IPS-NIHi11 (cell line): Measurements from ENCODE around the gene STN1.
"Not testable (repeated sequence)": the region's sequence is repeated elsewhere in the genome, so short reads cannot be mapped to it uniquely, and the experiment has no call there.

Experiments
- DNase-seq: peaks from one replicate; pipeline ENCODE4 v3.0.0; 2012; ENCODE audit warnings: mixed read lengths, low spot score

STN1 gene

DNA sequence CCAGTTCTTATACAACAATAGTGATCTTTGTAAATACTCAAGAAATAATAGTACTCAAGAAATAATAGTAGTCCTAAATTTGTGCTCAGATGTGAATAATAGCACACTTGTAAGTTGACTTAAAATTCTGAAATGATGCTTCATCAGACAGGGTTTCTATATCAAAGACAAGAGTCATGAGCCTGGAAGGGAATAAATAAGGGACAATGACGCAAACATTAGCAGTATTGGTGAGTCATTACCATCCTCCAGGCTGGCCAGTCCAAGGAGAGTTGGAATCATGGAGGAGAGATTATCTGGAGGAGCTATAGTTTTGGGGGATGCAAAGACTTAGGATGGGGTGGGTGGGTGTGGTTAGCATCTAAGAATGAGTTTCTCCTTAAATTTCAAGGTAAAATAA is 56.5 kb downstream of the STN1 start:
- DNase-seq, result no peak

DNA sequence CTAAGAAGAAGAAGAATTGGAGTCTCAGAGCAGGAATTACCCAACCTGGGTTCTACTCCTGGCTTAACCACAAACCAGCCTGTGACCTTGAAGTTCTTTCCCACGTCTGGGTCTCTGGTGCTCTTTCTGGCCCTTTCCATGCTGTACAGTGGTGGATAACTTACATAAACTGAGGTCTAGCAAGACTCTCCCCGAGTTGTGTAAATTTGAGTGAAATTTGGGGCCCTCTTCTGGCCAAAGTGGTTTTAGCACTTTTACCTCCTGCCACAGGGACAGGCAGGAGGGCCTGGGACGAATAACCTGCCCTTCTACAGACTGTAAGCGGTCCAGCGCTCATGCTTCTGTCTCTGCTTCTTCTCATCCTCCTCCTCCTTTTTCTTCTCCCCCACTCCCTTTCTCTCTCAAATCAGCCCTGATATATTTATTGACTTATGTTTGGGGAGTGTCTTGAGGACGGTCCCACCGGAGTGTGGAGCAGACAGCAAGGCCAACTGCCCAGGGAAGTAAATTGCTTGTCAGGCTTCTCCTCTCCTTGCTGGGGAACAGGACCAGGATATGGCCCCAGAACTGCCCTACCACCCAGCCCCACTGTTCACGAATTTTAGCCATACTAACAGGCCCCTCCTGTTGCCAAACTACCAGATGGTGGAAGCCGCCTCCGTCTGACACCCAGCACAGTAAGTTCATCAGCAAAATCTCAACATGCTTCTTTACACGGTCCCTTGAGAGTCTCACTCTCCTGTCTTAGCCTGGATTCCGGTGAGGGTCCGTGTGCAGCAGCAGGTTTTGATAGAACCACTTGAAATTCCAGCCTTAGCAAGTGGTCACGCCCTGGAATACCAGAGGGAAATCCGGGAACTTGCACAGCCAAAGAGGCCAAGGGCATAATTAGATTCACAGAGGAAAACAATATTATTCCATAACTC is 58.6 kb downstream of the STN1 start:
- peak; percentile 74 for DNase-seq

DNA sequence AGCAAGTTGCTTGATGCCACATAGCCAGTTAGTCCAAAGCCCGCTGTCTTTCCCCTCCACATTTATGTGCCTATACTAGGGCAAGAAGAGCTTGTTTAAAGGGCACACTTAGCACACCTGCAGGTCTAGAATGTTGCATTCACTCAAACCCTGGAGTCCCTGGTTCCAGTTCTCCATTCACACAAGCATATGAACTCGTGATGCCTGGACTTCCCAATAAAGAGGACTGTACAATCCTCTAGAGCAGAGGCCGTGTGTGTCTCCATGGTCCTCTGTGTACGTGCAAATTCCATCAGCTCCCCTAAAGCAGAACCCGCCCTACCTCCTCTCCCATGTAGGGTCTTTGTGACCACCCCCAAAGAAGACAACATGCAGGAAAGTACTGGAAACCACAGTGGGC is 59.6 kb downstream of the STN1 start:
- no peak for DNase-seq

DNA sequence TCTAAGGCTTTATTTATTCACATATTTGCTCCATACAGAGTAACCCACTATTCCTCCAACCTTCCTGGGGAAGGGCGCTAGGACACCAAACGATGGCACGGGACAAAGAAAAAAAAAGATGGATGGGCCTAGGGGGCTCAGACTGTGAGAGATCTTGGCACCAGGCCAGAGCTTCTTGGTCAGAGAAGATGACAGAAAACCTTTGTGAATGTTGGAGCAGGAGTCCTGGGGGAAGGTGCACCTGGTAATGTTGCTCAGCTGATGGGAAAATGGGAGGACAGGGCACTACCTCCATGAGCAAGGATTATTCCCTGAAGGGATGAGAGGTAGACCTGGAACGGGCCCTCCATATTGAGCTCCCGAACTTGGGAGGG is 61.2 kb downstream of the STN1 start:
- DNase-seq, result no peak

DNA sequence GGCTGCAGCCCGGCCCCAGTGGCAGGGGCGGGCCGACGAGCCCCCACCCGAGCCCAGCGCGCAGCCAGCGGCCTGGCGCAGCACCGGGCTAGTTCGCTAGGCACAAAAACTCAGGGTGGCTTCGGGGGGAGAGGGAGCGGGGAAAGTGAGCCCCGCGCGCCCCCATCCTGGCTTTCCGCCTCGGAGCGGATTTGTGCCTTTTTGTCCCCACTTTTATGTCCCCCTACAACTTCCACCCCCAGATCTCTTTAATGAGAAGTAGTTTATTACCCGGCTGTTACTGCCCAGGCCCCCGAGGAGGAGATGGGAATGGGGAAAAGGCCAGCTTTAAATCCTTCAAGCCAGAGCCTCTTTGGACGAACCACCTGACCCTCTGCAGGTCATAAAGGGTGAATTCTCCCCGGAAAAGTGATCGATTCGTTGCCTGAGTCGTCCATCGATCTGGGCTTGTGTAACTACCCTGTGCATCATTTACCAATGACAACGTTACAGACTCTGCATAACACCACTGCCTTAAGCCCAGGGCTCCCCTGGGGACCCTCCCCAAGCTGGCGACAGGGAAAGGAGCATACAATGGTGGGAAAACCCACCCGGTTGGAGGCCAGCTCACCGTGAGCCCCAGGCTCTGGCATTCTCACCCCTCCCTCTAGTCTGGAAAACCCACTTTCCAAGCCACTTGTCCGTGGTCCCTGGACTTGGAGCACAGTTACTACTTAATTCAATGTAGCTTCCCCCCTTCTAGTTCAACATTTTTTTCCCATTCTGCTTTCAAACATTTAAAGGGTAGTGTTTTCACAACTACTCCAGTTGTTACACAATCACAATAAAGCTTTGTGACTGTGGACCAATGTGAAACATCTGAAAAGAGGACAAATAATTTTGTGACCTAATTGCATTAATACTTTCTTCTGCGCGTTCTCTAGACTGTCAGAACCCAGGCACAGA is 61.9 kb downstream of the STN1 start:
- DNase-seq, result no peak

DNA sequence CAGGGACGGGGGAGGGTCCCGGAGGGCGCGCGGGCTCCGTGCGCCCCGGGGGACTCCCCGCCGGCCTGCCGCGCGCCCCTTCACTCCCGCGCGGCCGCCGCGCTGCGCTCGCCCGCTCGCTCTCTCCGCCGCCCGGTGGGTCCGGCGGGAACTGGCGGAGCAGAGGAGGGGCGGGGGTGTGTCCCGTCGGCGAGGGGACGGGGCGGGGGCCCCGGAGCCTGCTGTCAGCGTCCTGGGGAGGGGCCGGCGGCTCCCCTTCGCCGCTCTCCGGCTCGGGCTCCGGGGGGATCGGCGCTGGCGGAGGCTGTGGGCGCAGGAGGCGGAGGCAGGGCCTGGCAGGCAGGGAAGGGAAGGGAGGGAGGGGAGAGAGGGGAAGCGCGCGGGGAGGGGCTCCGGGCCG is 62.6 kb downstream of the STN1 start, which contains the start of gene SH3PXD2A:
SH3PXD2A (minus strand) TSS at position 153 of the 400 bp plus-strand sequence. CDS start 310 bp downstream, outside the sequence.
- peak; percentile 85 for DNase-seq

DNA sequence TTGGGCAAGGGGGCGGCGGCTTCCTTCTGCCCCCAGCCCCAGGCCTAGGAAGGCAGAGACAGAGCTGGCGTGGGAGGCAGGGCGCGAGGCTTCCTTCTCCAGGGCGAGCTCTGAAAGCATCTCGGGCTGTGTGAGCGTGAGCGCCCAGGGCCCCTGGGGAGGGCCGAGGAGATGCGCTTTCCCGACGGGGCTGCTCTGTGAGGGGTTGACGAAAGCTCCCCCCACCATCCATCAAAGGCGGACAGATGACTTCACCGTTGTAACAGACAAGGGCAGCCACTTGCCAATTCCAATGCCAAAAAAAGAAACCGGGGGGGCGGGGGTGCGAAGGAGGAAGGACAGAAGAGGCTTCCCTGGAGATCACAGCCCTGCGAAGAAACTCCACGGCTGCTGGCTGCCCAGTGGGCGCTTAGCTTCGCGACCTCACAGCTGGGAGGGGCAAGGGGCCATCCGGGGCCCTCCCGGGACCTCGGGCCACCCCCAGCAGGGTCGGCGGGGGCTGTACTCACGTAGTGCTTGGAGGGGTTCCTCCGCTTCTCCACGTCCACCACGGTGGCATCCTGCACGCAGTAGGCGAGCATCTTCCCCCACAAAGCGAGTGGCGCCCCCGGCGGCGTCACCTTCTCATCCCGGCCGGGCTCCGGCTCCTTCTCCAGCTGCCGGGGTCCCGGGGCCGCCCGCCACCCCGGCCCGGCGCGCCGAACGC is 63.1 kb downstream of the STN1 start:
- peak; percentile 41 for DNase-seq

DNA sequence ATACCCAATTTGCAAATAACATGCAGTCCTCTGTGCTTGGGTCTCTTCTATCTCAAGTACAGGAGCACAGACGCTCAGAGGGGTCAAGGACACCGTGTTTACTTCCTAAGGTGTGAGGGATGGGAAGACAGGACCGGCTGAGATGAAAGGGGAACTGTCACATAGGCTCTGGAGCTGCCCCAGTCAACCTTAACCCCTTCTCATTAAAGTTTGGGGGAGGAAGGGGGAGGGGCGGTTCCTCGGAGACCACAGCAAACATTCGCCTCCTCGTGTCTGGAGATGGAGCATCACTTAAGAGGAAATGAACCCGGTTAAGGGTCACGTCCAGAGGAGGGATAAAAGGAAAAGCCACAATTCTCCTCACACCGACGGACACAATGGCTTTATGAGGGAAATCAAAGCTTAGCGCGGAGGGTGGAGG is 63.7 kb downstream of the STN1 start:
- peak; percentile 53 for DNase-seq

DNA sequence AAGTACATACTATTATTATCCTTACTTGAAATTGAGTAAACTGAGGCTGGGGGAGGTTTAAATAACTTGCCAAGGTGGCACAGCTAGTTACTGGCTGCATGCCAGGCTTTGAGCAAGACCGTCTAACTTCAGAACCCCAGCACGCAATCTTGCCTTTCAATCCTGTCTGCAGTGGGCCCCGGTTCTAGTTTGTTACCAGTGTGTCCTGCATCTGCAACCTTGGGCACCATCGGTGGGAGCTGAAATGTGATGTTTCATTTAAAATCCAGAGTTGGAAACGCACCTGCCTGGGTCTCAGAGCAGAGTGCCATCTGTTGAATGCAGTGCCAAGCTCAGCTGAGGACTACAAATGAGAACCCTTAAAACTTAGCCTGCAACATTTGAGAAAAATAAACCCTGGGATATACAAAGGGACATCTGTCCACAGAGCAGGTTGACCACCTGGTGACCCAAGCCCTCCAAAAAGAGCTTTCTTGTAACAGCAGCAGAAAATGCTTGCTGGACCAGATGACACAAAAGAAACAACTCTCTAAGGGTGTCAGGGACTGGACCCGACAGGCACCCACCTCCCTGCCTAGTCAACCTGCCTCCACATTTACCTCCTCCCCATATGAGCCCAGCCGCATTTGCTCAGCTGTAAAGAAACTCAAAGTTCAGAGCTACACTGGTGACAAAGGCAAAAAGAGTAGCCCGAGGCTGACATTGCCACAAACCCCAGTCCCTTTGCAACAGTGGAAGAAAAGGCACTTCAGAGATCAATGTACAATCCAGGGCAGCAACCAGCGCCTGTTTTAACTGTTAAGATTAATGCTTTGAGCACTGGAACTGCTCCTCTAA is 64.3 kb downstream of the STN1 start:
- DNase-seq, result no peak

DNA sequence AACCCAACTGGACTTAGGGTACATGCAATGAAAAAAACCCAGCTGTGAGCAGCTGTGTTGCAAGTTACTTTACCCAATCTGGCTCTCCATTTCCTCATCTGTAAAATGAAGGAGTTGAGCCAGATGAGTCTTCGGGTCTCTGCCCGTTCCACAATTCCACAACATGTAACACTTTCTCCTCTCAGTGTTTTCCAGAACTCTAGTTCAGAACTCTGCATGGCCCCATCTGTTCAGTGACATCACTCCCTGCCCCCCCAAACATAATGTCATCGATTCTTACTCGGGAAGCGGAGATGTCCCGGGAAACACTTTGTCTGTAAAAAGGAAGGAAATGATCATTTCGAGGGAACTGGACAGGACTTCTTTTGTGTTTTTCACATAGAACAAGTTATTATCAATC is 65.1 kb downstream of the STN1 start:
- no peak for DNase-seq

DNA sequence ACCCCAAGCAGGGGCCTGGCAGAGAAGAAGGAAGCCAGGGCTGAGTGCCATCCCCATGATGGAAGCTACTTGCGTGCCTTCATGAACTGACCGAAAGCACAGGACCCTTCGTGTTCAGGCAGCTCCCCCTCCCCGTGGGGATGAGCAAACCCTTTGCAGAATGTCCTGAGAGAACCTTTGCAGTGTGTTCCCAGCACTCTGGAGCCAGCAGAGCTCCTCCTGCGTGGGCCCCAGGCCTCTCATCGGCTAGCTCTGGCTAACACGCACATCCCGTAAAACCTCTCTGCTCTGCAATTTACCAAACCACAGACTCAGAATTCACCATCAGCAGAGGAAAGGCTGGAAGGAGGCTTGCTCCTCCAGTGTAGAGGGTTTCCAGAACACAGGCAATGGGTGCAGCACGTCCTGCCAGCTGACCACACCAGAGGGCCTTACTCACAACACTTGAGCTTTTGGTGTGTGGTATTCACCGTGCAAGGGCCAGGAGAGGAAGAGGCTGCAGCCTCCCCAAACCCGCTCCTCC is 65.7 kb downstream of the STN1 start:
- DNase-seq, result no peak

DNA sequence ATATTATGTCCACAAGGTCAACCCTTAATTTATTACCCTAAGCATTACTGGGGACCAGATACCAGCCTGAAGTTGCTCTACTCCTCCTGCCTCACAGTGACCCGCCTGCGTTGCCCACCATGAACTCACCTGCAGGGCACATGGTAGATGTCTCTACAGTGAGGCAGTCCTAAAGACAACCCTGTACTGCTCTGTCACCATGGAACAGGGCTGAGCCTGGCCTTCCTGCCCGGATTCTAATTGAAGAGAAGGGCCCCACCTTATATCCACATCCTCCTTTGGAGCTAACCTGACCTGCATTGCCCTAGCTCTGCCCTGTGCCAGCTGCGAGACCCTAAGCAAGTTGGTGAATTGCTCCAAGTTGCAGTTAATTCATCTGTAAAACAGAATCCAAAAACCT is 66.7 kb downstream of the STN1 start:
- DNase-seq, result no peak

DNA sequence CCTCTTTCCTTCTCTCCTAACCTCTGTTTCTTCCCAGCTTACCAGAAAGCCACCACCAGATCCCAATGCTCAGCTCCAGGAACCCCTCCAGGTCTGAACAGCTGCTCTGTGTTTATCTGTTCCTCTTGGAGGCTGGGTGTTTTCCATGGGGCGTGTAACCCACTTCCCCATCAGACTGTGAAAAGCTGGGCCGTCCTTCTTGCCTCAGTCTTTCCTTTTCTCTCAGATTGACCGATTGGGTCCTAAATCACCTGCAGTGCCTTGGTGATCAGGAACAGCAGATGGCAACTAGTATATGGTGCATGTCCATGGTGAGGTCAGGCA is 67.5 kb downstream of the STN1 start:
- no peak for DNase-seq

DNA sequence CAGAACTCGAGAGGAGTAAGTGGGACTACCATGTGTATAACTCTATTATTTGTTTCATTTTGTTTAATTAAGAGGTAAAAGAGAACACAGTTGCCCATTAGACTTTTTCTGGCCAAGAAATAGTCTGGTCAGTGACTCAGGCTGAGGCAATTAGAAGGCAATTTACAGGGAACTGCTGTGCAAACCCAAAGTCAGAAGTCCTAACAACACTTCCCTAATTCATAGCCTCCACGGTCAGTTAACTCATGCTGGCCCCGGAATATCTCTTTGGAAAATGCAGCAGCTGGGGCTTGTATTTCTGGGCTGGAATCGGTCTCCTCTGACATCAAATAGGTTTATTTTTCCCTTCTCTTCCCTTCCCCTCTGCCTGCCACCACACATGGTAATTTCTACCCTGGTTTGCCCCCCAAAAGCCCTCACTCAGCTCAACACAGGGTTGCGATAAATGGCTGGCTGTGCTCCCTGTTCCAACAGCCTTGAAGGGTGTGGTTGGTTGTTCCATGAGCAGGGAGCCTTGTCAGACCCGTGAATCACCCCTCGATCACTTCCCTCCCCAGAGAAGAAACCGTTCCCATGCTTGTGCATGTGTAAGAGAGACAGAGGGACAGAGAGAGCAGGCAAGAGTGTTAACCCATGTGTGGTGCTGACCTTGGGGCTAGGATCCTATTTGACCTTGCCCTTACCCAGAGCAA is 68.0 kb downstream of the STN1 start:
- DNase-seq, result no peak

DNA sequence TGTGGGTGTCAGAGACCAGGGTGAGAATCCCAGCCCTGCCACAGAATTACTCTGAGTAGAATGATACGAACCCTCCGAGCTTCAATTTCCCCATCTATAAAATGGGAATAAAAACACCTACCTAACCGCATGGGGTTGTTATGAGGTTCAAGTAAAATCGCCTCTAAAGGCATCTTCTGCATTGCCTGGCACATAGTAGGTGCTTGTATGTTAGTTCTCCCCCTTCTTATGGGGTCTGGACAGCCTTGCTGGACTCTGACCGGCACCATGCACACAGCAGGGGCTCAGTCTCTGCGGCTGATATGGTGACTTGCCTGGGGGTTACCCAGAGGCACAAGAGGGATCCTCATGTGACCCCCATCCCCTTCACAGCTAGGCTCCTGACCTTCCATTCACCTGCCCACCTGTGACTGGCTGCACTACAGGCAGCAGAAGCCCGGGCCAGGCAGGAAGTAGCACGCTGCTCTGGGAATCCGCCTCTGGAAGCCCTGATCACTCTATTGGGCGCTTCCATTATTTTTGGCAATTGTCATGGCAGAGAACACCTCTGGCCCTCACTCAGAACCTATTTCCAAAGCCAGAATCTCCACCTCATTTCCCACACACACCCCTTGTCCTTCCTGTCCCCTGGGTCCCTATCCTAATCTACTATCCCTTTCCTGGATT is 68.6 kb downstream of the STN1 start:
- DNase-seq, result no peak

DNA sequence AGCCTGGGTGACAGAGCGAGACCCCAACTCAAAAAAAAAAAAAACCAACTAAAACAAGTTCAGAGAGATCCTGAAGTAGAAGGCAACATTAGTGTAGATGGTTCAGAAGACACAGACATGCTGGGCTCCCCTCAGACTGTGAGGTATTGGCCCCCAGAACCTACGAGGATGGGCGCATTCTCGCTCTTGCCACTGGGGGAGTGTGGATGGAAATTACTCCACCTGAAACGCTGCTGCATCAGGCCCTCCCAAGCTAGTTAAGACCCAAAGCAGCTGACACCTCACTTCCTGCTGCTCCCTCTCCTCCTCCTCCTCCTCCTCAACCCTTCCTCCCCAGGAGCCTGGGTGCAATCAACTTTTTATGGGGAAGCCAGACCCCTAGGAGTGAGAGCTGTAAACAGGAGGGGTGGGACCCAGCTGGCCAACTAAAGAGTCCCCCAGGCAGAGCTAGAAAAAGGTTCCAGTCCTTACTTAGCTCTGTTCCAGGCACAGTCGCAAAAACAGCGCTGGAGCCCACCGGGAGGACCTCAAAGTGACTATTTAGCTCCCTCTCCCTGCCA is 70.0 kb downstream of the STN1 start:
- peak; percentile 64 for DNase-seq

DNA sequence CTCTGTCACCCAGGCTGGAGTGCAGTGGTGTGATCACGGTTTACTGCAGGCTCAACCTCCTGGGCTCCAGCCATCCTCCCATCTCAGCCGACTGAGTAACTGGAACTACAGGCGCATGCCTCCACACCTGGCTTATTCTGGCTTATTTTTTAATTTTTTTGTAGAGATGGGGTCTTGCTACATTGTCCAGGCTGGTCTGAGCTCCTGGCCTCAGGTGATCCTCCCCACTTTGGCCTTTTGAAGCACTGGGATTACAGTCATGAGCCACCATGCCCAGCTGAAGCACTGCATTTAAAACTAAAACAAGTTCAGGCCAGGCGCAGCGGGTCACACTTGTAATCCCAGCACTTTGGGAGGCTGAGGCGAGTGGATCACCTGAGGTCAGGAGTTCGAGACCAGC is 70.6 kb downstream of the STN1 start:
- DNase-seq, result no peak

DNA sequence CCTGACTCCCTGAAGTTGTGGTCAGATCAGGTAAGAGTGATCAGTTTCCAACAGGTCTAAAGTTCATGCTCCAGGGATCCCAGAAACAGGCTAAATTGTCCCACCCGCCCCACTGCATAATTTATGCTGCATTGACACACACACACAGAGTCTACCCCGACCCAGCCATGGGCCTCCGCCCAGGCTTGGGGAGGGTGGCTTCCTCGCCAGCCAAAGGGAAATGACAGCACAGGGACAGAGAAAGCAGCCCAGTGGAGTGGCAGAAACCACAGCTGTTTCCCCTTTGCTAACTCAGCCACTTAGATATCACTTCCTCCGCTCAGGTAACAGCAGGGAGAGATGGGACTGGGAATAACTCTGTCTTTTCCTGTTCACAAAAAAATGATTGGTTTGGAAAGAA is 72.0 kb downstream of the STN1 start:
- no peak for DNase-seq

DNA sequence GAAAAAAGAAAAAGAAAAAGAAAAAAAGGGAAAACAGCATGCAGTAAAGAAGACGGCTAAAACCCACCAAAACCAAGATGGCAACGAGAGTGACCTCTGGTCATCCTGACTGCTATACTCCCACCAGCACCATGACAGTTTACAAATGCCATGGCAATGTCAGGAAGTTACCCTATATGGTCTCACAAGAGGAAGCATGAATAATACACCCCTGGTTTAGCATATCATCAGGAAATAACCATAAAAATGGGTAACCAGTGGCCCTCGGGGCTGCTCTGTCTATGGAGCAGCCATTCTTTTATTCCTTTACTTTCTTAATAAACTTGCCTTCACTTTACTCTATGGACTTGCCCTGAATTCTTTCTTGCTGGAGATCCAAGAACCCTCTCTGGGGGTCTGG is 72.6 kb downstream of the STN1 start:
- not testable (repeated sequence) for DNase-seq
